ENCODE measurements around the gene CDH13. TPM values are rescaled to one million over a fixed set of nuclear protein-coding genes. Genes with fewer than 3 reads are reported as not detected.

CDH13 gene
- total and polyA plus RNA-seq, 9 of the 15 experiments (the other 6 are each of a cell fraction or from before 2014, with no cell fraction given) = 0.03 TPM; not detected in 8

- intact Hi-C loops (cut with micrococcal nuclease) (no loop called here), in situ Hi-C loops (cut with MboI) (no loop called here)
- DNase-seq (ENCODE audit: extremely low read depth in 1 of 4, low spot score in 3 of 4) = no peak
- no peak for ATAC-seq
- no peak for FAIRE-seq
- ChIA-PET POLR2A (no interaction called here), CTCF (ENCODE audit: low intra/inter-chr PET ratio) (no interaction called here)
- Histone ChIP-seq H4K20me1 (replicated peaks; ENCODE audit: control insufficient read depth, insufficient read depth, low read length) (no peaks in the 10 kb centered on the region), H3K27ac (ENCODE audit: extremely low read depth, low read depth, low read length) (no peak overlapping the region), H3K4me1 (replicated peaks in 1 of 2; ENCODE audit: control insufficient read depth in 2 of 2, insufficient read depth in 2 of 2, low read length in 2 of 2) (no peaks in the 10 kb centered on the region), H3K9me3 (replicated peaks; ENCODE audit: control insufficient read depth, insufficient read depth, low read depth, low read length) (no peaks in the 10 kb centered on the region), H3K4me2 (ENCODE audit: insufficient read depth, low read length) (no peak overlapping the region), H3K36me3 (ENCODE audit: control insufficient read depth, insufficient read depth, low read length) (no peaks in the 10 kb centered on the region), H3K4me3 (no peak overlapping the region), H3K9me1 (ENCODE audit: control insufficient read depth, insufficient read depth, low read length) (no peaks in the 10 kb centered on the region), H3K79me2 (ENCODE audit: control insufficient read depth, insufficient read depth, low read length) (no peaks in the 10 kb centered on the region), H2AFZ (ENCODE audit: low read depth, low read length) (no peak overlapping the region), H3K27me3 (ENCODE audit: control insufficient read depth in 2 of 2, insufficient read depth in 2 of 2, low read length in 2 of 2) (no peaks in the 10 kb centered on the region), H3K9ac (ENCODE audit: insufficient read depth in 1 of 2, low read depth in 2 of 2, low read length in 2 of 2) (no peak overlapping the region)
- BruUV-seq (replicated peaks) = no TSS peak
- 1% methylated on average over 3 of the region's 3 CpGs for WGBS (ENCODE audit: insufficient coverage, low coverage, missing lambda C conversion rate)
- no peak for TF ChIP-seq ZFP1 (CRISPR knock-in tag; IDR thresholded peaks at IDR 0.05)
- TF ChIP-seq, protein P1, sequence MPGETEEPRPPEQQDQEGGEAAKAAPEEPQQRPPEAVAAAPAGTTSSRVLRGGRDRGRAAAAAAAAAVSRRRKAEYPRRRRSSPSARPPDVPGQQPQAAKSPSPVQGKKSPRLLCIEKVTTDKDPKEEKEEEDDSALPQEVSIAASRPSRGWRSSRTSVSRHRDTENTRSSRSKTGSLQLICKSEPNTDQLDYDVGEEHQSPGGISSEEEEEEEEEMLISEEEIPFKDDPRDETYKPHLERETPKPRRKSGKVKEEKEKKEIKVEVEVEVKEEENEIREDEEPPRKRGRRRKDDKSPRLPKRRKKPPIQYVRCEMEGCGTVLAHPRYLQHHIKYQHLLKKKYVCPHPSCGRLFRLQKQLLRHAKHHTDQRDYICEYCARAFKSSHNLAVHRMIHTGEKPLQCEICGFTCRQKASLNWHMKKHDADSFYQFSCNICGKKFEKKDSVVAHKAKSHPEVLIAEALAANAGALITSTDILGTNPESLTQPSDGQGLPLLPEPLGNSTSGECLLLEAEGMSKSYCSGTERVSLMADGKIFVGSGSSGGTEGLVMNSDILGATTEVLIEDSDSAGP (CRISPR knock-in tag; IDR thresholded peaks at IDR 0.05) = no peak
- TF ChIP-seq THAP7 (CRISPR knock-in tag; IDR thresholded peaks at IDR 0.05) = no peak
- TF ChIP-seq MCM2 (IDR thresholded peaks at IDR 0.05; ENCODE audit: low read depth) = no peak
- TF ChIP-seq TBP (optimal IDR thresholded peaks at IDR 0.05; ENCODE audit: low read depth, low read length) = no peak
- TF ChIP-seq, protein P2, sequence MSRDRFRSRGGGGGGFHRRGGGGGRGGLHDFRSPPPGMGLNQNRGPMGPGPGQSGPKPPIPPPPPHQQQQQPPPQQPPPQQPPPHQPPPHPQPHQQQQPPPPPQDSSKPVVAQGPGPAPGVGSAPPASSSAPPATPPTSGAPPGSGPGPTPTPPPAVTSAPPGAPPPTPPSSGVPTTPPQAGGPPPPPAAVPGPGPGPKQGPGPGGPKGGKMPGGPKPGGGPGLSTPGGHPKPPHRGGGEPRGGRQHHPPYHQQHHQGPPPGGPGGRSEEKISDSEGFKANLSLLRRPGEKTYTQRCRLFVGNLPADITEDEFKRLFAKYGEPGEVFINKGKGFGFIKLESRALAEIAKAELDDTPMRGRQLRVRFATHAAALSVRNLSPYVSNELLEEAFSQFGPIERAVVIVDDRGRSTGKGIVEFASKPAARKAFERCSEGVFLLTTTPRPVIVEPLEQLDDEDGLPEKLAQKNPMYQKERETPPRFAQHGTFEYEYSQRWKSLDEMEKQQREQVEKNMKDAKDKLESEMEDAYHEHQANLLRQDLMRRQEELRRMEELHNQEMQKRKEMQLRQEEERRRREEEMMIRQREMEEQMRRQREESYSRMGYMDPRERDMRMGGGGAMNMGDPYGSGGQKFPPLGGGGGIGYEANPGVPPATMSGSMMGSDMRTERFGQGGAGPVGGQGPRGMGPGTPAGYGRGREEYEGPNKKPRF (IDR thresholded peaks at IDR 0.05; ENCODE audit: low read depth, low read length) = no peak
- TF ChIP-seq CBX3 (IDR thresholded peaks at IDR 0.05; ENCODE audit: borderline replicate concordance in 1 of 2, low read length in 2 of 2) = no peak
- no peak for TF ChIP-seq CLOCK (CRISPR knock-in tag; IDR thresholded peaks at IDR 0.05; ENCODE audit: borderline replicate concordance)
- TF ChIP-seq BMI1 (IDR thresholded peaks at IDR 0.05; ENCODE audit: low read length) = no peak
- no peak for TF ChIP-seq SLC30A9 (CRISPR knock-in tag; IDR thresholded peaks at IDR 0.05)
- TF ChIP-seq, protein P3, sequence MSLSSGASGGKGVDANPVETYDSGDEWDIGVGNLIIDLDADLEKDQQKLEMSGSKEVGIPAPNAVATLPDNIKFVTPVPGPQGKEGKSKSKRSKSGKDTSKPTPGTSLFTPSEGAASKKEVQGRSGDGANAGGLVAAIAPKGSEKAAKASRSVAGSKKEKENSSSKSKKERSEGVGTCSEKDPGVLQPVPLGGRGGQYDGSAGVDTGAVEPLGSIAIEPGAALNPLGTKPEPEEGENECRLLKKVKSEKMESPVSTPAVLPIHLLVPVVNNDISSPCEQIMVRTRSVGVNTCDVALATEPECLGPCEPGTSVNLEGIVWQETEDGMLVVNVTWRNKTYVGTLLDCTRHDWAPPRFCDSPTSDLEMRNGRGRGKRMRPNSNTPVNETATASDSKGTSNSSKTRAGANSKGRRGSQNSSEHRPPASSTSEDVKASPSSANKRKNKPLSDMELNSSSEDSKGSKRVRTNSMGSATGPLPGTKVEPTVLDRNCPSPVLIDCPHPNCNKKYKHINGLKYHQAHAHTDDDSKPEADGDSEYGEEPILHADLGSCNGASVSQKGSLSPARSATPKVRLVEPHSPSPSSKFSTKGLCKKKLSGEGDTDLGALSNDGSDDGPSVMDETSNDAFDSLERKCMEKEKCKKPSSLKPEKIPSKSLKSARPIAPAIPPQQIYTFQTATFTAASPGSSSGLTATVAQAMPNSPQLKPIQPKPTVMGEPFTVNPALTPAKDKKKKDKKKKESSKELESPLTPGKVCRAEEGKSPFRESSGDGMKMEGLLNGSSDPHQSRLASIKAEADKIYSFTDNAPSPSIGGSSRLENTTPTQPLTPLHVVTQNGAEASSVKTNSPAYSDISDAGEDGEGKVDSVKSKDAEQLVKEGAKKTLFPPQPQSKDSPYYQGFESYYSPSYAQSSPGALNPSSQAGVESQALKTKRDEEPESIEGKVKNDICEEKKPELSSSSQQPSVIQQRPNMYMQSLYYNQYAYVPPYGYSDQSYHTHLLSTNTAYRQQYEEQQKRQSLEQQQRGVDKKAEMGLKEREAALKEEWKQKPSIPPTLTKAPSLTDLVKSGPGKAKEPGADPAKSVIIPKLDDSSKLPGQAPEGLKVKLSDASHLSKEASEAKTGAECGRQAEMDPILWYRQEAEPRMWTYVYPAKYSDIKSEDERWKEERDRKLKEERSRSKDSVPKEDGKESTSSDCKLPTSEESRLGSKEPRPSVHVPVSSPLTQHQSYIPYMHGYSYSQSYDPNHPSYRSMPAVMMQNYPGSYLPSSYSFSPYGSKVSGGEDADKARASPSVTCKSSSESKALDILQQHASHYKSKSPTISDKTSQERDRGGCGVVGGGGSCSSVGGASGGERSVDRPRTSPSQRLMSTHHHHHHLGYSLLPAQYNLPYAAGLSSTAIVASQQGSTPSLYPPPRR (CRISPR knock-in tag; IDR thresholded peaks at IDR 0.05; ENCODE audit: borderline replicate concordance) = no peak
Measured at GRCh38 chr16:82675300-82675699, 48.5 kb downstream of the CDH13 start.

Data from K562 (cell line).